Measurements from ENCODE around the gene UCP2. TPM values are rescaled to one million over a fixed set of nuclear protein-coding genes. Genes with fewer than 3 reads are reported as not detected.
"Not testable (repeated sequence)": the region's sequence is repeated elsewhere in the genome, so short reads cannot be mapped to it uniquely, and the experiment has no call there.

Gene UCP2
- total RNA-seq, 3 donors from 2014 or later: 69.3 to 146 (median 88.9) TPM

DNA sequence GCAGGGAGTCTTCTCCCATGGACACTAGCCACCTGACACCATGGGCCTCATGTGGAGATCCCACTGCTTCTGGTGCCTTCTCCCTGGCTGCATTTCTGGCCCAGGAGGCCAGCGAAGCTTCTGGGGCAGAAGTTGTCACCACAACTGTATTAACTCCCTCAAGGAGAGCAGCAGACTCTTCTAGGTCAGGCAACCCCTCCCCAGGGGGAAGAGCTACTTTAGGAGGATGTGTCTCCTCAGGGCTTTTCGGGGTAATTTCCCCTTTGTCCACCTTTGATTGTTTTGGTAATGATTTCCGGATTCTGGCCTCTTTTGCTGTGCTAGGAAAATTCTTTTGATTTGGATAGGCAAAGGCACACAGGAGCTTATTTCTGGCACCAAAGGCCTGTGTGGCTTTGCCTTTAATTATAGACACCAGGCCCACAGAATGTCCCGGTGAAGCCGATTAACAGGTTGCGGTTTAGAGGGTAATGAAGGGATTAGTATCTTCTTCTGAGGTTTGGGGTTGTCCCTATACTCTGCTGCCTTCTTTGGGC lies 8.9 kb upstream of the UCP2 start:
- ATAC-seq: no peak

DNA sequence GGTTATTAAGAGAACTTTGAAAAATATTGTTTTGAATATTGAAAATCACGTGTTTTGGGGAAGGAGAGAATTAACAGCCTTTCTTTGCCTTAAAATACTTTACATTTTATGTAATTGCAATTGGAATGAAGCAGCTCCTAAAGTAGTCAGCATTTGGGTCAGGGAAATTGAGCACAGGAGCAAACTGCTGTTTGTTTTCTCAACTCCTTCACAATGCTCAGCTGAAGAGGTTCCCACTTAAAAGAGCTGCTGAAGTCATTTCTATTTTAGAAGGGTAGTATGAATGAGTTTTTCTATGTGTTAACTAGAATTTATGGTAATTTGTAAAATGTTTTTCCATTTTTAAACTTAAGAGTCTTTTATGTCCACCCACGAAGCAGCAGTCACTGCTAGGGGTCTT lies 8.1 kb upstream of the UCP2 start:
- Mint-ChIP-seq H3K36me3 (ENCODE audit: insufficient read depth) (no peaks in the 10 kb centered on the region), H3K27me3 (ENCODE audit: low read depth) (no peaks in the 10 kb centered on the region), H3K4me3 (no peak overlapping the region), H3K4me1 (ENCODE audit: low read depth) (peaks cover 43% of the 10 kb centered on the region), H3K9me3 (no peaks in the 10 kb centered on the region)
- DNase-seq (no peak), ATAC-seq (no peak)

More for the DNA sequence above, 8.9 kb upstream of the UCP2 start:
- DNase-seq: no peak
- Mint-ChIP-seq H3K4me3 (no peak overlapping the region), H3K36me3 (ENCODE audit: insufficient read depth) (no peaks in the 10 kb centered on the region), H3K27me3 (ENCODE audit: low read depth) (no peaks in the 10 kb centered on the region), H3K4me1 (ENCODE audit: low read depth) (peaks cover 51% of the 10 kb centered on the region), H3K9me3 (no peaks in the 10 kb centered on the region)

DNA sequence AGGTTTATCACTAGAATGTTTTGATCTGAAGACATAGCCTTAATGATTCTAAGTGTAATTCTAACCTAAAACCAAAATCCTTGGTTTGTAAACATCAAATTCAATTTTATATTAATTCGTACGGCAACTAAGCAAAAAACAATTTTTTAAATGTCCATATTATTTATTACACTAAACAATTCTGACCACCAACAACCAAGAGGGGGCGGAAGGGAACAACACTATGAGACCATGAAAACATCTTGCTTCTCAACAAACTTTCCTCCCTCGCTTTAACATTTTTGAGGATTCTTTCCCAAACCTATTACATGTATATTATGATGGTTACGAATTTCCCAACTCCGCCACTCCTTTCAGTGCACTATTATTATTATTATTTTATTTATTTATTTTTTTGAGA lies 6.5 kb upstream of the UCP2 start:
- Mint-ChIP-seq H3K4me3 (no peak overlapping the region), H3K9me3 (no peaks in the 10 kb centered on the region), H3K4me1 (ENCODE audit: low read depth) (peaks cover 35% of the 10 kb centered on the region), H3K36me3 (ENCODE audit: insufficient read depth) (no peaks in the 10 kb centered on the region), H3K27me3 (ENCODE audit: low read depth) (no peaks in the 10 kb centered on the region)
- ATAC-seq (no peak), DNase-seq (no peak)

DNA sequence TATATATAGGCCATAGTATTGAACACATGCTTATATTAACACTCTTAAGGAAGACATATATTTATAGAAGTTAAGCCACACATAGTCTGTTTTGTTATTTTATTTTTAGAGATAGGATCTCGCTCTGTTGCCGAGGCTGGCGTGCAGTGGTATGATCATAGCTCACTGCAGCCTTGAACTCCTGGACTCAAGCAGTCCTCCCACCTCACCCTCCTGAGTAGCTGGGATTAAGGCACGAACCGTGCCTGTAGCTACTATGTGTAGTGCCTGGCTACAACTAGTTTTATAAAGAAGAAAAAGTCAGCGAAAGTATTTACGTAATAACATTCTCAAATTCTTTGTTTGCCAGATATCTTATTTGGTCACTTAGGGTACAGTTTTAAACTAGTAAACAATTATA lies 5.6 kb upstream of the UCP2 start:
- Mint-ChIP-seq H3K4me3 (no peak overlapping the region), H3K36me3 (ENCODE audit: insufficient read depth) (no peaks in the 10 kb centered on the region), H3K9me3 (no peaks in the 10 kb centered on the region), H3K4me1 (ENCODE audit: low read depth) (peaks cover 40% of the 10 kb centered on the region), H3K27me3 (ENCODE audit: low read depth) (no peaks in the 10 kb centered on the region)
- ATAC-seq: no peak
- no peak for DNase-seq

DNA sequence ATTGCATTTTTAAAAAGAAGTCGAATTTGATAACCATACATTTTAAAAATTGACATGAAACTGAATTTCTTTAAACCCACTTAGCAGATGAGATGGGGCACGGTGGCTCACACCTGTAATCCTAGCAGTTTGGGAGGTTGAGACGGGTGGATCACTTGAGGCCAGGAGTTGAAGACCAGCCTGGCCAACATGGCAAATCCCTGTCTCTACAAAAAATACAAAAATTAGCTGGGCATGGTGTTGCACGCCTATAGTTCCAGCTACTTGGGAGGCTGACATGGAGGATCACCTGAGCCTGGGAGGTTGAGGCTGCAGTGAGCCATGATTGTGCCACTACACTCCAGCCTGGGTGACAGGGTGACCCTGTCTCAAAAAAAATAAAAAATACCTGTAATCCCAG lies 3.0 kb upstream of the UCP2 start:
- not testable (repeated sequence) for H3K27me3 Mint-ChIP-seq (ENCODE audit: low read depth); DNase-seq; ATAC-seq; H3K9me3 Mint-ChIP-seq; H3K4me3 Mint-ChIP-seq
- peaks cover 10% of the 10 kb centered on the region for H3K36me3 Mint-ChIP-seq (ENCODE audit: insufficient read depth)
- peaks cover 33% of the 10 kb centered on the region for H3K4me1 Mint-ChIP-seq (ENCODE audit: low read depth)

DNA sequence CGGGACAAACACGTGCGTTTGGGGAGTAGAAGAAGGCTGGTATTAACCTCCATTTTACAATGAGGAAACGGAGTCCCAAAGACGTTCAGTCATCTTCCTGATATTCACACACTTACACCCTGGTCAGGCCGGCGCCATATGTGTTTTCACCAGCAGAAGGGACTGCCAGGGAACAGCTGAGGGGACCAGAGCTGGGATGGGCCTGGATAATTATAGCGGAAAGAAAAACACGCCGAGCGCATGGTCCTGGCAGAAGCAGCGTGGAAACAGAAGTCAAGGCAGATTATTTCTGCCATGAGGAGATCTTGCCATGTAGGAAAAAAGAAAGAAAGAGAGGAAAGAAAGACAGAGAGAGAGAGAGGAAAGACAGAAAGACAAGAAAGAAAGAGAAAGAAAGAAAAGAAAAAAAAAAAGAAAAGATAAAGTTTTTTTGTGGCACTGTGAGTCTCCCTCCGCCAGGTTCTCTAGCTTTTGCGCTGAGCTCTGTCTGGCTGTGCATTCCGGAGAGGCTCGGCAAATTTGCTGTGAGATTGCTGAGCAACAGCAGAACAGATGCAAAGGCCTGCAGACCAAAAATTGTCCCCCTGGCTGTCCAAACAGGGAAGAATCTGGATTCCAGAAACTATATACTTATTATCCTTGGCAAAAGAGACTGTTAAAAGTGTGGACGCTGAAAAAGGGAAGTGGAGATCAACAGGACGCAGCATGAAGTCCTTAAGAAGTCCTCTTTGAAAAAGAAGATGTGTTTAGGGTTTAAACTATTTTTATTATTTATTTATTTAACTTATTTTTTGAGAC lies 1.3 kb upstream of the UCP2 start:
- no peak for ATAC-seq
- Mint-ChIP-seq H3K27me3 (ENCODE audit: low read depth) (no peaks in the 10 kb centered on the region), H3K36me3 (ENCODE audit: insufficient read depth) (peaks cover 20% of the 10 kb centered on the region), H3K4me3 (peak overlapping the region; percentile 90), H3K9me3 (no peaks in the 10 kb centered on the region), H3K4me1 (ENCODE audit: low read depth) (peaks cover 47% of the 10 kb centered on the region)
- DNase-seq: no peak

DNA sequence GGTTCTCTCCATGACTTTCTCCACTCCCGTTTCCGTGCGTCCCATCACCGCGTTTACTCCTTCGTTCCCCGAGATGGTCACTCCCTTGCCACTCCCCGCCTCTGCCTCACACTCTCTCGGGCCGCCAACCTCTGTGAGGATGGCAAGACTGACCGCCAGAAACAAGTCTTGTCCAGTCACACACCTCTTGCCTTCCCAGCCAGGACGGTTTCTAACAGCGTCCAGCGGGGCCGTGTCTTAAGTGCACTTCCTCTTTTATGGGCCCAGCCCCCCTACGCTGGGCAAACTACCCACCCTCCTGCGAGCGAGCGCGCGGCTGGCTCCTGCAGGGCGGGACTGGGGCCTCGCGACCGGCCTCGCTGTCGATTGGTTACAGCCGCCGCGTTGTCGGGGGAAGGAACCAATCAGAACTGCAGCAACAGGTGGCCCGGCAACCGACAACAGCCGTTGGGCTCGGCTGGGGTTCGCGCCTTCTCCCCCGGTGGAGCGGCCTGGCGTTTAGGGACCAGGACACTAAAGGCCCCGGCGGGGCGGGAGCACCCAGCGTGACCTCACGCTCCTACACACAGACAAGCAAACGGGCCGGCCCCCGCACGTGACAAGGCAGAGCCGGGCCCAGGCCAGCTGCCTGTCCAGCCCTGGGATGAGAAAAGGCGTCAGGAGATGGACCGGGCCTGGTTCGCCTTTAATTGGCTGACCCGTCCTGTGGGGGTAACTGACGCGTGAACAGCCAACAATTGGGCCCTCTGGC lies 522 bp upstream of the UCP2 start:
- Mint-ChIP-seq H3K4me3 (peak overlapping the region; percentile 90), H3K9me3 (no peaks in the 10 kb centered on the region), H3K27me3 (ENCODE audit: low read depth) (no peaks in the 10 kb centered on the region), H3K4me1 (ENCODE audit: low read depth) (peaks cover 55% of the 10 kb centered on the region), H3K36me3 (ENCODE audit: insufficient read depth) (peaks cover 28% of the 10 kb centered on the region)
- DNase-seq (peak; percentile 85), ATAC-seq (peak; percentile 87 to 89)

DNA sequence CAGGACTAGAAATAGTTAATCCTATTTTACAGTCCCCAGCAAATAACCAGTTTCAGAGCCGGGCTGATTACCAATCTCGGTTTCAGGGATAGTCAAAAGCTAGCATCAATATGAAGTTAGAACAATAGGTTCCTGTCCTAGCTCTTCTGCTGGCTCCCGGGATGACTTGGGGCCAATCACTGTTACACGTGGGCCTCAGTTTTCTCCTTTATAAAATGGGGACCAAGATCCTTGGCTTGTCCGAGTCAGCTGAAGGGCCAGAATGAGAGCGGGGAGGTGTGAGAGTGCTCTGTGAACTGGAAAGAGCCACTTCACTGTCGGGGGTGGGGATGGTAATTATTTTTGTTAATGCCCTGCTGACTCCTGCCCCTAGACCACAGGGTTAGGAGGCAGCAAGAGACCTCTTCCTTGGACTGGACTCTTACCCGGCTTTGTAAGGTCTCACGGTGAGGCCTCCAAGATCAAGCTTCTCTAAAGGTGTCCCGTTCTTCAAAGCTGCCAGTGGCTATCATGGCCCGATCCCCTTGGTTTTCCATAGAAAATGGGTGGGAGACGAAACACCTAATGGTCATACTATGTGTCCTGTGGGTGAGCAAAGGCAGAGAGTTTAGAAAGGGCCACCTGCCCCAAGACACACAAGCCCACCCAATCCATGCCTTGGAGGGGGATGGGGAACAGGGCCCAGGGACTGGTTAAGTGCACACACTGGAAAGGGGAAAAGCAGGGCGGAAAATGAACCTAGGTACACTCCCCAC lies 1.4 kb downstream of the UCP2 start:
- DNase-seq: no peak
- Mint-ChIP-seq H3K4me3 (peak overlapping the region; percentile 90), H3K9me3 (no peaks in the 10 kb centered on the region), H3K4me1 (ENCODE audit: low read depth) (peaks cover 74% of the 10 kb centered on the region), H3K27me3 (ENCODE audit: low read depth) (no peaks in the 10 kb centered on the region), H3K36me3 (ENCODE audit: insufficient read depth) (peaks cover 43% of the 10 kb centered on the region)
- no peak for ATAC-seq

DNA sequence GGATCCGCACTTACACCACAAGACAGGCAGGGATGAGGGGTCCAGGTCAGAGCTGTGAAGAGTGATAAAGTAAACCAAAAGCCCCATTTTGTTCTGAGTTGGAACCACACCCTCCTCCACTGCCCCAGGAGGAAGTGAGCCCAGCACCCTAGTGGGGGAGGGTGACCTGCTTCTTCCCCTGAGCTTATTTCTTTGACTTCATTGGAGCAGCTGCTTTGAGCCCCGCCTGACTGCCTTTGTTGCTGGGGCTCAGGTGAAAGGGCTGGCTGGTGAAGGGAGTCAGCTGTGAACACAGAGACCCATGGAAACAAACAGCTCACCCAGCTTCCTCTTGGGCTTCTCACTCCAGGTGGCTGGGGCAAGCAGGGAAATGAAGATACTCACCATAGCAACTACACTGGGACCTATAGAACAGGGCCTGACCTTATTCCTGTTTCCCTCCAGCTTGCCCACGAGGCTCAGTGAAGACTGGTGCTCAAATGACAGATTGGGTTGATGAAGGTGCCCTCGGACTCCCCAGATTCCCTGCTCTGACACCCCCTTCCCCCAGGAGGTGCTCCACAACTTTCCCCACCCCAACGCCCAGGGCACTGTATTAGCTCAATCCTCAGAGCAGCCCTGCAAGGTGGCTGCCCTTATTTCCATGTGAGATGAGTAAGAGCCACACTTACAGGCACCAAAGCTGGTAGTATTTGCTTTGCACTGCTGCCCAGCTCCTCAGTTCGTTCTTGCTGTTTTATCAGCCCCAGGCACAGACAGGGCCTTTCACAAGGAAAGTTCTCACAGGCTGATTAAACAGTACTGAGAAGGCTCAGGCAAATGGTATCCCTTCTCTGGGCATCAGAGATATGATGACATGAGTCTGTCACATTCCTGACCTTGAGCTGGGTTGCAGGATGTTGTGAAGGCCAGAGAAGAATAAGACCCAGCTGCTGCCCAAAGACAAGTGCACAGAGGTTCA lies 2.4 kb downstream of the UCP2 start:
- Mint-ChIP-seq H3K27me3 (ENCODE audit: low read depth) (no peaks in the 10 kb centered on the region), H3K9me3 (no peaks in the 10 kb centered on the region), H3K36me3 (ENCODE audit: insufficient read depth) (peaks cover 50% of the 10 kb centered on the region), H3K4me3 (peak overlapping the region; percentile 90), H3K4me1 (ENCODE audit: low read depth) (peaks cover 80% of the 10 kb centered on the region)
- peak; percentile 11 to 12 for ATAC-seq
- DNase-seq: peak; percentile 64

DNA sequence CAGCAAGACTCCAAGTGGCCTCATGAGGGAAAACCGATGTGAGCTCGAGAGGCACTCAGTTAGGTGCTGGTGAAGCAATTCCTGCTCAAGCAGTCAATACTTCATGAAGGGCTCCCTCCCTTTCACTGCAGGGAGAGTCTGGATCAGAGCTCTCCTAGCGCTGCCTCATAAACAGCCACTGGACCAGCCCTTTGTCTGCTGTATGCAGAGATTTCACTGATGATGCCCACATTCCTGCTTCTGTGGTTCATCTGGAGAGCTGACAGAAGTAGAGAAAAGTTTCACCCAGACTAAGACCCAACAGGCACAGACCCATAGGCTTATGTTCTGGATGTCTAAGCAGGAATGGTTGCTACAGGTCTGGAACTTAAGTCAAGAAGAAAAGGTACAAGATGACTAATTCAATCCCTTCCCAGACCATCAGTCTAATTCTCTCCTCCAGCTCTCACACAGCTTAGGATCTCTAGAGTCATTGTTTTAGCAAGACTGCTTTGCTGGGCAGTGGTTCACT lies 4.0 kb downstream of the UCP2 start:
- Mint-ChIP-seq H3K4me3 (peak overlapping the region; percentile 65), H3K27me3 (ENCODE audit: low read depth) (no peaks in the 10 kb centered on the region), H3K9me3 (no peaks in the 10 kb centered on the region), H3K4me1 (ENCODE audit: low read depth) (peaks cover 86% of the 10 kb centered on the region), H3K36me3 (ENCODE audit: insufficient read depth) (peaks cover 61% of the 10 kb centered on the region)
- DNase-seq (no peak), ATAC-seq (no peak)

DNA sequence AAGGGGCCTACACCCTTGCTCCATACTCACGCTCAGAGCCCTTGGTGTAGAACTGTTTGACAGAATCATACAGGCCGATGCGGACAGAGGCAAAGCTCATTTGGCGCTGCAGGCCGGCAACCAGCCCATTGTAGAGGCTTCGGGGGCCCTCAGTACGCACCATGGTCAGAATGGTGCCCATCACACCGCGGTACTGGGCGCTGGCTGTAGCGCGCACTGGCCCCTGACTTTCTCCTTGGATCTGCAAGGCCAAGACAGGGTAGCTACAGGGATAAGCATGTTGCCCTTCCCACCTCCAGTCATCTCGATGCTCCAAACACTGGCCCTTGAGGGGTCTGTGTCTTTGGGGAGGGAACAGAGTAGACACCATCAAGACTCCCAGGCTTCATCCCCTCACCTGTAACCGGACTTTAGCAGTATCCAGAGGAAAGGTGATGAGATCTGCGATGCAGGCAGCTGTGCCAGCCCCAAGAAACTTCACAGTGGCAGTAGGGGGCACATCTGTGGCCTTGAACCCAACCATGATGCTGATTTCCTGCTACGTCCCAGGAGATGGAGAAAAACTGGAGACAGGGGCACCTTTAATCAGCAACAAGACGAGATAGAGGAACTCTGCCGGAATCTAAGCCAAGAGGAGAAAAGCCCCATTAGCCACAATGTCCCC lies 4.7 kb downstream of the UCP2 start:
- H3K27me3 Mint-ChIP-seq (ENCODE audit: low read depth): no peaks in the 10 kb centered on the region
- H3K4me1 Mint-ChIP-seq (ENCODE audit: low read depth): peaks cover 88% of the 10 kb centered on the region
- DNase-seq: no peak
- peak overlapping the region; percentile 65 for H3K4me3 Mint-ChIP-seq
- H3K36me3 Mint-ChIP-seq (ENCODE audit: insufficient read depth): peaks cover 61% of the 10 kb centered on the region
- no peaks in the 10 kb centered on the region for H3K9me3 Mint-ChIP-seq
- ATAC-seq: no peak

DNA sequence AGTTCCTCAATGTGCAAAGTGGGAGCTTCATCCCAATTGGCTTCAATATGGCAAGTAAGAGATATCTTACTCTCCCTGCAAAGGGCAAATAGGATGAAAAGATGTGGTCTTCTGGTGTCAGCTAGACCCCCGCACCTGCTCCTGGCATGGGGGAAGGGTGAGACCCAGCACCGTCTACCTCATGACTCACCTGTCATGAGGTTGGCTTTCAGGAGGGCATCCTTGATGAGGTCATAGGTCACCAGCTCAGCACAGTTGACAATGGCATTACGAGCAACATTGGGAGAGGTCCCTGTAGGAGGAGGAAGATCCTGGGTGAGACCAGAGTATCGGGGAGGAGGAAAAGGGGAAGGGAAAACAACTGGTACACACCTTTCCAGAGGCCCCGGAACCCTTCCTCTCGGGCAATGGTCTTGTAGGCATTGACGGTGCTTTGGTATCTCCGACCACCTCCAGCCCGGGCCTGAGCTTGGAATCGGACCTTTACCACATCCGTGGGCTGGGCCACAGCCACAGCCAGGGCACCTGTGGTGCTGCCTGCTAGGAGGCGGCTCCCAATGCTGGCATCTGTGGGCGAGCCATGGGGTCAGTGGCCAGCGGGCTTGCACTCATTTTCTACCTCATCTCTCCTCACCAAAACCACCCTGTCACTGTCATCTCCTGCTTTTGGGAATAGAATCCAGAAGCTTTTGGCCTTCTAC lies 6.0 kb downstream of the UCP2 start:
- Mint-ChIP-seq H3K36me3 (ENCODE audit: insufficient read depth) (peaks cover 56% of the 10 kb centered on the region), H3K9me3 (no peaks in the 10 kb centered on the region), H3K27me3 (ENCODE audit: low read depth) (no peaks in the 10 kb centered on the region), H3K4me1 (ENCODE audit: low read depth) (peaks cover 97% of the 10 kb centered on the region), H3K4me3 (peak overlapping the region; percentile 56)
- ATAC-seq (no peak), DNase-seq (no peak)
